Thyroid gland (tissue), 4 donors: ENCODE results near the gene RPL15.

Experiments
- POLR2A ChIP-seq, 2 donors: fragments of 450-650 bp; IDR thresholded peaks; one replicate each; pipeline ENCODE4 v1.6.1; 2017; ENCODE audit warnings: antibody characterized with exemption in 2 of 2, mild to moderate bottlenecking in 2 of 2, moderate library complexity in 1 of 2
- TF ChIP-seq, protein P1 (sequence below), 6 experiments: fragments of 200-600 bp in 3 of 6; fragments of 450-650 bp in 3 of 6; sonication (generic) in 3 of 6; IDR thresholded peaks; one replicate each; pipeline ENCODE4 v1.5.1; 2016 to 2019; ENCODE audit warnings: antibody characterized with exemption in 6 of 6, mild to moderate bottlenecking in 2 of 6, inconsistent platforms in 1 of 6, moderate library complexity in 1 of 6

DNA sequence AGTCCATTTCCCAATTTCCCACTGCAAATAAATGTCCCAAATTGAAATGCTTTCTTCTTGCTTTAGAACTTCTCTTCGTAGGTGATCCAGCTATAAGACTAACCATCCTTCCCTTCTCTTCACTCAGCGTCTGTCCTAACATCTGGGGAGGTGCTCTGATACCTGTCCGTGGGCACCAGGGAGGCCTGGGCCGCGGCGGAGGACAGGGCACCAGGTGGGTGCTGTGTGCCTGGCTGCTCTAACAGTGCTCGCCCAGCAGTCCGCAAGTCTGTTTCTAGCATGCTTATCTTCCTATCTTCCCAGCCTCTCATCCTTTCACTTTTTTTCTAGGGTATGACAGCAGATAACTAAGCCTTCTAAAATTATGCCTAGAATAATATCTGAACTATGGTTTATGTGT lies 37.4 kb upstream of the RPL15 start:
- TF ChIP-seq, protein P1, sequence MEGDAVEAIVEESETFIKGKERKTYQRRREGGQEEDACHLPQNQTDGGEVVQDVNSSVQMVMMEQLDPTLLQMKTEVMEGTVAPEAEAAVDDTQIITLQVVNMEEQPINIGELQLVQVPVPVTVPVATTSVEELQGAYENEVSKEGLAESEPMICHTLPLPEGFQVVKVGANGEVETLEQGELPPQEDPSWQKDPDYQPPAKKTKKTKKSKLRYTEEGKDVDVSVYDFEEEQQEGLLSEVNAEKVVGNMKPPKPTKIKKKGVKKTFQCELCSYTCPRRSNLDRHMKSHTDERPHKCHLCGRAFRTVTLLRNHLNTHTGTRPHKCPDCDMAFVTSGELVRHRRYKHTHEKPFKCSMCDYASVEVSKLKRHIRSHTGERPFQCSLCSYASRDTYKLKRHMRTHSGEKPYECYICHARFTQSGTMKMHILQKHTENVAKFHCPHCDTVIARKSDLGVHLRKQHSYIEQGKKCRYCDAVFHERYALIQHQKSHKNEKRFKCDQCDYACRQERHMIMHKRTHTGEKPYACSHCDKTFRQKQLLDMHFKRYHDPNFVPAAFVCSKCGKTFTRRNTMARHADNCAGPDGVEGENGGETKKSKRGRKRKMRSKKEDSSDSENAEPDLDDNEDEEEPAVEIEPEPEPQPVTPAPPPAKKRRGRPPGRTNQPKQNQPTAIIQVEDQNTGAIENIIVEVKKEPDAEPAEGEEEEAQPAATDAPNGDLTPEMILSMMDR (IDR thresholded peaks at IDR 0.05), result no peak
- no peak for TF ChIP-seq POLR2A (IDR thresholded peaks at IDR 0.05)
